Measurements from ENCODE around the gene RAB3C.

DNA sequence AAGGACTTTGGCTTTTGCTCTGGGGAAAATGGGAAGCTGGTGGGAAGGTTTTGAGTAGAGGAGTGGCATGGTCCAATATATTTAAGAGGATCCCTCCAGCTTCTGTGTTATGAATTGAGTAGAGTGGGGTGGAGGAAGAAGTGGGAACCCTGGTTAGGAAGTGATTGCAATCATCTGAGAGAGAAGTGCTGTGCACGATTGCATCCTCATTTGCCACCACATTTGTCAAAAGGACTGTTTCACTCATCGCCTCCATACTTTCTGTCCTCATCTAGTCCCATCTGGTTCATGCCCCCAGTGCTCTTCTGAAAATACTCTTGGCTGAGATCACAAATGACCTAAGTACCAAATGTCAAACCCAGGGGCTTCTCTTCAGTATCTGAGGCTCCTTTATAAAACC, 192.1 kb downstream of the RAB3C start:
- TF ChIP-seq, protein P1, sequence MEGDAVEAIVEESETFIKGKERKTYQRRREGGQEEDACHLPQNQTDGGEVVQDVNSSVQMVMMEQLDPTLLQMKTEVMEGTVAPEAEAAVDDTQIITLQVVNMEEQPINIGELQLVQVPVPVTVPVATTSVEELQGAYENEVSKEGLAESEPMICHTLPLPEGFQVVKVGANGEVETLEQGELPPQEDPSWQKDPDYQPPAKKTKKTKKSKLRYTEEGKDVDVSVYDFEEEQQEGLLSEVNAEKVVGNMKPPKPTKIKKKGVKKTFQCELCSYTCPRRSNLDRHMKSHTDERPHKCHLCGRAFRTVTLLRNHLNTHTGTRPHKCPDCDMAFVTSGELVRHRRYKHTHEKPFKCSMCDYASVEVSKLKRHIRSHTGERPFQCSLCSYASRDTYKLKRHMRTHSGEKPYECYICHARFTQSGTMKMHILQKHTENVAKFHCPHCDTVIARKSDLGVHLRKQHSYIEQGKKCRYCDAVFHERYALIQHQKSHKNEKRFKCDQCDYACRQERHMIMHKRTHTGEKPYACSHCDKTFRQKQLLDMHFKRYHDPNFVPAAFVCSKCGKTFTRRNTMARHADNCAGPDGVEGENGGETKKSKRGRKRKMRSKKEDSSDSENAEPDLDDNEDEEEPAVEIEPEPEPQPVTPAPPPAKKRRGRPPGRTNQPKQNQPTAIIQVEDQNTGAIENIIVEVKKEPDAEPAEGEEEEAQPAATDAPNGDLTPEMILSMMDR (IDR thresholded peaks at IDR 0.05): no peak
- TF ChIP-seq POLR2A (IDR thresholded peaks at IDR 0.05): no peak
